ENCODE data around the gene HMX1.

The HMX1 gene

DNA sequence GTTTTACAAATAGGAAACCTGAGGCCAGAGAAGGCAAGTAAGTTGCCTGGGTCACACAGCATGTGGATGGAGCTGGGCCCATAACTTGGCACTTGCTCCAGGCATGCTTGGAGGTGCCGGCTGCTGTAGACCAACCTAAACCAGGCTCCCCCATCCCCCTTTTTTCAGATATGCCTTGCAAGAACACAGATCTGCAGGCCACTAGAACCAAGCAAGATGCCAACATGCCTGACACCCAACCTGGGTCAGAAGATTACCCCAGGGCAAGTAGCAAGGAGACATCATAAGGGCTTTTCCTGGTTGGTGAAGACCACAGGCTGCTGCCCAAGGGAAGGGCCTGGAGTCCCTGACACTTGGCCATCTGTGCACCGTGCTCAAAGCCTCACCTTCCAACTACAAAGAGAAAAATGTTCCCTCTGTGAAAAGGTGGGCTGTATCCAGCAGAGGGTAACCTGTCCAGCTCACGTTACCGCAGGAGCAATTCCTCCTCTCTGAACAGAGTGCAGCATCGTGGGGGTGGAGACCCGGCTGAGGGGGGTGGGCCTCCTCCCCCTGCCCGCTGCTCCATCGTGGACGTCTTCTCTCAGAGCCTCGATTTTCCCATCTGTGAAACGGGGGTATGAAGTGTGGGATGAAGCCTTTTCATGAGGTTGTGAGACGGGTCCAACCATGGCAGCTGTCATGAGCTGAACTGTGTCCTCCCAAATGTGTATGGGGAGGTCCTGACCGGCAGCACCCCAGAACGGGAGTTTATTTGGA lies 23.0 kb downstream of the HMX1 start:
- TF ChIP-seq, protein P1, sequence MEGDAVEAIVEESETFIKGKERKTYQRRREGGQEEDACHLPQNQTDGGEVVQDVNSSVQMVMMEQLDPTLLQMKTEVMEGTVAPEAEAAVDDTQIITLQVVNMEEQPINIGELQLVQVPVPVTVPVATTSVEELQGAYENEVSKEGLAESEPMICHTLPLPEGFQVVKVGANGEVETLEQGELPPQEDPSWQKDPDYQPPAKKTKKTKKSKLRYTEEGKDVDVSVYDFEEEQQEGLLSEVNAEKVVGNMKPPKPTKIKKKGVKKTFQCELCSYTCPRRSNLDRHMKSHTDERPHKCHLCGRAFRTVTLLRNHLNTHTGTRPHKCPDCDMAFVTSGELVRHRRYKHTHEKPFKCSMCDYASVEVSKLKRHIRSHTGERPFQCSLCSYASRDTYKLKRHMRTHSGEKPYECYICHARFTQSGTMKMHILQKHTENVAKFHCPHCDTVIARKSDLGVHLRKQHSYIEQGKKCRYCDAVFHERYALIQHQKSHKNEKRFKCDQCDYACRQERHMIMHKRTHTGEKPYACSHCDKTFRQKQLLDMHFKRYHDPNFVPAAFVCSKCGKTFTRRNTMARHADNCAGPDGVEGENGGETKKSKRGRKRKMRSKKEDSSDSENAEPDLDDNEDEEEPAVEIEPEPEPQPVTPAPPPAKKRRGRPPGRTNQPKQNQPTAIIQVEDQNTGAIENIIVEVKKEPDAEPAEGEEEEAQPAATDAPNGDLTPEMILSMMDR (IDR thresholded peaks at IDR 0.05; ENCODE audit: insufficient read depth, missing control alignments), result no peak
- FAIRE-seq (no peak), DNase-seq (ENCODE audit: insufficient read length, low spot score) (no peak)

DNA sequence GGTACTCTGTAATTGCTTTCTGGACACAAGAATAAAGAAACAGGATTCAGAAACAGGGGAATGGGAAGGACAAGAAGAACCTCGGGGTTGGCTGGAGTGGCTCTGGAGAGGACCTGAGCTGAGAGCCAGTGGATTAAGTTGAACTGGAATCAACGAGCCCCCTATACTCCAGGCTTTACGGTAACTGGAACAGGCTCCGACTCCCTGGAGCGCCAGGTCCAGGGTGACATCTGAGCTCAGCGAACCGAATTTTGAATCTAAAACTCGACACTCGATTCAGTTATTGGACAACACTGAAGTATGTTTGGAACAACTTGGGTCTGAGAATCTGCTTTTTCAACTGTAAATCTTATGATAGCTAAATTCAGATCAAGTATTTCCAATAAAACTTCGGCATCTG lies 23.9 kb downstream of the HMX1 start:
- FAIRE-seq, result no peak
- TF ChIP-seq, protein P1 (IDR thresholded peaks at IDR 0.05; ENCODE audit: insufficient read depth, missing control alignments), result no peak
- DNase-seq (ENCODE audit: insufficient read length, low spot score), result no peak

DNA sequence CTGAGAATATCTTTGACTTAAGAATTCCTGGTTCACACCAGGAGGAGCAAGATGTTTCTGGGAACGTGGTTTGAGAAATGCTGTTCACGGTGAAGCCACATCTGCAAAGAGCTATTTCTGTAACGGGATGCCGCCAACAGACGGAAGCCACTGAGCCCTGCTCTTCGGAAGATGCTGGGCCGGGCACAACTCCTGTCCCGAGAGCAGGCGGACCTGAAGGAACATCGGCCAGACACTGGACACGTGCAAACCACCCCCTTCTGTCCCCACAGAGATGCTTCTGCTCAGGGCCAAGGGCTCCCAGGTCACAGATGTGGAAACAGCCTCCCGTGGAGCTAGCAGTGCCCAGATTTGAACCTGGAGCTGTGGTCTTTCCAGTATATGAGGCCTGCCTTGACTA lies 24.3 kb downstream of the HMX1 start:
- DNase-seq (ENCODE audit: insufficient read length, low spot score) (no peak), FAIRE-seq (no peak)
- TF ChIP-seq, protein P1 (IDR thresholded peaks at IDR 0.05; ENCODE audit: insufficient read depth, missing control alignments), result no peak

DNA sequence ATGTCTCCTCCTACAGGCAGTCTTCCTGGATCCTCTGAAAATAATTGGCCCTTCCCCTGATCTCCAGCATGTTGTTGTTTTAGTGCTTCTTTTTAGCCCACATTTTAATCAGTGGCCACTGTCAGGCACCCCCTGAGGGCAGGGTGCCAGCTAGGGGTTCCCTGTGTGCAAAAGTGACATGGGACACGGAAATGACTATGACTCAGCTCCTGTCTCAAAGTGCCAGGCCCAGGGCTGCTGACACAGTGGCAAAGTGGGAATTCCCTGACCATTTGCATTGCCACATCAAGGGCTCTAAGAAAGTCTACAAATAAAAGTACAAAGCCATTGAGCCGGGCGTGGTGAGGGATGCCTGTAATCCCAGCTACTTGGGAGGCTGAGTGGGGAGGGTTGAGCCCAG lies 24.8 kb downstream of the HMX1 start:
- TF ChIP-seq, protein P1 (IDR thresholded peaks at IDR 0.05; ENCODE audit: insufficient read depth, missing control alignments), result no peak
- no peak for DNase-seq (ENCODE audit: insufficient read length, low spot score)
- no peak for FAIRE-seq

DNA sequence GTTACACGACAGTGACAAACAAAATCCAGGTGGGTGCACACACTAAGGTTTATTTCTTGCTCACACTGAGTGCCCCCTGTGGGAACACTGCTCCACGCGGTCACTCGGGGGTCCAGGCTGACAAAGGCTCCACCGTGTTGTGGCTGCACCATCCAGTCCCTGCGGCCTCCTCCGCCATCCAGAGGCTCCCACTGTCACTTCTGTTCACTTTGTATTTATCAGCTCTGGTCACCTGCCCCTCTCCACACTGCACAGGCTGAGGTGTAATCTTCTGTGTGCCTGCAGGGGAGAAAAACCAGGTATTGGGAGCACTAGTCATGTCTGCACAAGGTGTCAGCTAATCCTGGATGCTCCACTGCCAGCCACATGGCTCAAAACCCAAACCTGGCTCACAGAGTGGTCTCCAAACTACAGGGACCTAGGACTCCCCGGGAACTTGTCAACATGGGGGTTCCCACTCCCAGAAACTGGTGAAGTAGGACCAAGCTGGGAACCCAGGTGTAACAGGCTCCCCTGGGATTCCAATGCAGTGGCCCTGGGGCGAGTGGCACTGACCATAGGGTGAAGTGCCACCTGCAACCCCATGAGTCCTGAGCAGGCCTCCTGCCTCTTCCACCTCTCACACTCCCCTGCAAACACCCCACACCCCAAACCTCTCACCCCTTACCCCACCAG lies 25.5 kb downstream of the HMX1 start:
- no peak for FAIRE-seq
- TF ChIP-seq, protein P1 (IDR thresholded peaks at IDR 0.05; ENCODE audit: insufficient read depth, missing control alignments), result no peak
- no peak for DNase-seq (ENCODE audit: insufficient read length, low spot score)

DNA sequence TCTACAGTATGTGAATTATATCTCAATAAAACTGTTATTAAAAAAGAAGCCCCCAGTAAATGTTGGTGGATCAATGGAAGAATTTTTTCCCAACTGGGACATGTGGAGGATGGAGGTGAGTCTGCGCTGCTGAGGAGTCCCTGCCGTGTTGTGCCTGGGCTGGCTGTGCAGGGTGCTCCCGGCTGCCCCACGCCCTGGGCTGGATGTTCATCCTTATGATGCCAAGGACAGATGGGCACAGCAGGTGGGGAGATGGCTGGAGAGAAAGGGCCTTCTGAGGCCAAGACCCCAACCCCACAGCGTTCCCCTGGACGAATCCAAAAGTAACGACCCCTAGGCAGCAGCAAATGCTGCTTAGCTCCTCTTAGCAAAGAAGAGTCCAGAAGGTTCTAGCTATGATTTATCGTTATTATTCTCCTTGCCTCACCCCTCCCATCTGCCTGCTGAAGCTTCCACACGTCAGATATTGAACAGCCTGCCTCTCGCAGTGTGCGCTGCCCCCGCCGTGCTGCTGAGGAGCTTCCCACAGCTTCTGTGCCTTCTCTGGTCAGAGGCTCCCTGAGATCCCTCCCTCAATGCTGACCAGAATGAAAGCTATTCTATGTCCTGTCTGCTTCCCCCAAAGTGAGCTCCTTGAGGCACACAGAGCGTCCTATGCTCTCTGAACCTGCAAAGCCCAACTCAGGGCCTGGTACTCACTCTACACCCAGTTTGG lies 26.5 kb downstream of the HMX1 start:
- DNase-seq (ENCODE audit: insufficient read length, low spot score) (no peak), FAIRE-seq (no peak)
- TF ChIP-seq, protein P1 (IDR thresholded peaks at IDR 0.05; ENCODE audit: insufficient read depth, missing control alignments), result no peak

All from D721Med (cell line).